GM12874 (cell line): ENCODE data around the gene NR2F1-AS1.

Experiments used
- TF ChIP-seq, protein P1 (sequence below): IDR thresholded peaks from 2 replicates; pipeline ENCODE4 v1.5.1; 2011; ENCODE audit warnings: low read depth, mild to moderate bottlenecking, control low read depth, low read length, moderate library complexity; ENCODE audit not compliant: insufficient read depth

Gene NR2F1-AS1

DNA sequence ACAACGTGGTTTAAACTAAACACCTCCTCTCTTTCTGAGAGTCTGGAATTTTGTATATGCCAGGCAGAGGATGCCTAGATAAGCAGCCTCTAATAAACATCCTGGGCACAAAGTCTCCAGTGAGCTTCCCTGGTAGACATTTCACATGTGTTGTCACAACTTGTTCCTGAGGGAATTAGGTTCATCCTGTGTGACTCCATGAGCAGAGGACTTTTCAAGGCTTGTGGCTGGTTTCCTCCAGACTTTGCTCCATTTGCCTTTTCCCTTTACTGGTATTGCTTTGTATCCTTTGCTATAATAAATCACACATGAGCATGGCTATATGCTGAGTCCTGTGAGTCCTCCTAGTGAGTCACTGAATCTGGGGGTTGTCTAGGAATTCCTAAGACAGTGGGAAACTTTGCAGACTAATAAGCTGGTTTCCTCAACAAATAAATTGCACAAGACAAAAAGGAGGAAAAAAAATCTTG, 77.4 kb downstream of the NR2F1-AS1 start:
- TF ChIP-seq, protein P1, sequence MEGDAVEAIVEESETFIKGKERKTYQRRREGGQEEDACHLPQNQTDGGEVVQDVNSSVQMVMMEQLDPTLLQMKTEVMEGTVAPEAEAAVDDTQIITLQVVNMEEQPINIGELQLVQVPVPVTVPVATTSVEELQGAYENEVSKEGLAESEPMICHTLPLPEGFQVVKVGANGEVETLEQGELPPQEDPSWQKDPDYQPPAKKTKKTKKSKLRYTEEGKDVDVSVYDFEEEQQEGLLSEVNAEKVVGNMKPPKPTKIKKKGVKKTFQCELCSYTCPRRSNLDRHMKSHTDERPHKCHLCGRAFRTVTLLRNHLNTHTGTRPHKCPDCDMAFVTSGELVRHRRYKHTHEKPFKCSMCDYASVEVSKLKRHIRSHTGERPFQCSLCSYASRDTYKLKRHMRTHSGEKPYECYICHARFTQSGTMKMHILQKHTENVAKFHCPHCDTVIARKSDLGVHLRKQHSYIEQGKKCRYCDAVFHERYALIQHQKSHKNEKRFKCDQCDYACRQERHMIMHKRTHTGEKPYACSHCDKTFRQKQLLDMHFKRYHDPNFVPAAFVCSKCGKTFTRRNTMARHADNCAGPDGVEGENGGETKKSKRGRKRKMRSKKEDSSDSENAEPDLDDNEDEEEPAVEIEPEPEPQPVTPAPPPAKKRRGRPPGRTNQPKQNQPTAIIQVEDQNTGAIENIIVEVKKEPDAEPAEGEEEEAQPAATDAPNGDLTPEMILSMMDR, result no peak

DNA sequence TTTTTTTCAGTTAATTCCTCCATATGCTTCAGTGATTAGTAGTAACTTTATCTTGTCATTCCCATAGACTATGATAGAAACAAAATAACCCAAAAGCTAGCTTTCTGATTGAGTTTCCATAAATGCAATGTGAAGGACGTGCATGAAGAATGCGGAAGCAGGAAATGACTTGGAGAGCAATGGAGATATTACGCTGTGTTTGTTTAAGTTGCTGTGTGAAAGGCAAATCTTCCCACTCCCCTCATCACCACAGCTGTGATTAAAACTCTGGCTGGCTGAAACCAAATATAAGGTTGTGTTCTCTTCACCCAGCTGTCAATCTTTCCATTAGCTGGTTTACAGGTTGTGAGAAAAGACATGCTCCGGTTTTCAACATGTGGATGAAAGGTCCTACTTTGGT, 83.9 kb downstream of the NR2F1-AS1 start:
- TF ChIP-seq, protein P1, result no peak

DNA sequence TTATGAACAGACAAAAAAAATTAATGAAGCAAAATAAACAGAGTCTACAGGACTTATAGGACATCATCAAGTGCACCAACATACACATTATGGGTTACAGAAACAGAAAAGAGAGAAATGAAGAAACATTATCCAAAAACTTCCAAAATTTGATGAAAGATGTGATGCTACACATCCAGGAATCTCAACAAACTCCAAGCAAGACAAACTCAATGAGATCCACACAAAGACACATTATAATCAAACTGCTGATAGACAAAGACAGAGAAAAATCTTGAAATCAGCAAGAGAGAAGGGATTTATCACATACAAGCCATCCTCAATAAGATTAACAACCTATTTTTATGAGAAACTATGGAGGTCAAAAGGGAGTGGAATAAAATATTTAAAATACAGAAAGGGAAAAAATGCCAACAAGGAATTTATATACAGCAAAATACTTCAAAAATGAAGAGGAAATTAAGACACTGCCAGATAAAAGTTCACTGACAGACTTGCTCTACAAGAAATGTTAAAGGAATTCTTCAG, 101.0 kb downstream of the NR2F1-AS1 start:
- TF ChIP-seq, protein P1, result no peak

DNA sequence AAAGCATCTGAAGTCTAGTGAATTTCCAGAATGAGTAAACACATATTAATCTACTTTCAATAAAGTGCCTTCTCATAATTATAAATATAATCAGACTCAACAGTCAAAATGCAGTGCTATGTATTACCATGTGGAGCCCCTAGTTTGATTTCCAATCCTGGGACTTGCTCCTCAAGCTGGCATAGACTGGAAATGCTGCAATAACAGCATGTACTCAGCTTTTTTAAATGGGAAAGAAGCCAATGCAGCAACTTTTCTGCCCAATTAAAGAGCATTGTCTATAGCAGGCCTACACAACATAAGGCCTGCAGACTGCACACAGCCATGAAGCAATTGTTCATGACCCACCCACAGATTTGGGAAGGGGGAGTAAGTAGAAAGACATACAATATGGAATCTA, 103.2 kb downstream of the NR2F1-AS1 start:
- TF ChIP-seq, protein P1, result no peak

DNA sequence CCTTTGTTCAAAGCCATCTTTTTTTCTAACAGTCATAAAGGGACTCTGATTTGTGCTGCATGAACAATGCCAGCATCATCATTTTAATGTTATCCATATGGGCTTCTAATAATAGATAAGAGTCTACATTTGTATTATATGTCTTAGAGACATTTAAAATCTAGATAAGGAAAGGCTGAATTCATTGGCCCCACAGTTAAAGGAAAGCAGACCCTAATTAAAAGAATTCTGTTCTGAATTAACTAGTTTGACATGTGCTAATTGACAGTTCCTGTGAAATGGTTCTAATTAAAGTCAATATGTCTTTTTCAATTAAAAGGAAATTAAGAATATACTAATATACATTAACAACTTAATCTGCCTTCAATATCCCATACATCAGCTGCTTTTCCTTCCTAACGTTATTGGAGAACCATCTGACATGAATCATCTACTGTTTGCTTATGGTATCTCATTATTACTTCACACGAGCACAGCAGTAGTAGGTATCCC, 104.7 kb downstream of the NR2F1-AS1 start:
- TF ChIP-seq, protein P1, result no peak

DNA sequence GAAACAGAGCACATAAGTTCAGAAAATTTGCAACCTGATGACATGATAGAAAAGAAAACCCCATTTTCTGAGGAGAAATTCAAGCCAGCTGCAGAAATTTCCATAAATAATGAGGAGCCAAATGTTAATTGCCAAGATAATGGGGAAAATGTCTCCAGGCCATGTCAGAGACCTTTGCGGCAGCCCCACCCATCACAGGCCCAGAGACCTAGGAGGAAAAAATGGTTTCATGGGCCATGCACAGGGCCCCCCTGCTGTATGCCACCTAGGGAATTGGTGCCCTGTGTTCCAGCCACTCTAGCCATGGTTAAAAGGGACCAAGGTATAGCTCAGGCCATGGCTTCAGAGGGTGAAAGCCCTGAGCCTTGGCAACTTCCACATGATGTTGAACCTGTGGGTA, 118.1 kb downstream of the NR2F1-AS1 start:
- TF ChIP-seq, protein P1, result no peak

DNA sequence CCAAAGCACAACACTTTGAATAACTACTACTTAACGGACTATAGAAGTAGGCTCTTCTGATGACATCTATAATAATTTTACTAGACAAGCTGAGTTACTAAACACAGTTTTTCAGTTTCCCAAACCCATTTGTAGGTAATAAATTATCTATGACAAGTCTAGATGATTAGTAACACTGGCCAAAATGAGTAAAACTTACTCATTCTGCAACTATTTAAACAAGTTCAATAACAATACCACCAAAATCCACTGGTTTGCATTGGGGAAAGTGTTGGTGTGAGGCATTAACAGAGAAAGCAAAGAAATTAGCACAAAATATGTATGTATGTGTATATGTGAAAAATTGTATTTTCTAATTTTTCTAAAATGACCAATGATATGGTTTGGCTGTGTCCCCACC, 119.3 kb downstream of the NR2F1-AS1 start:
- TF ChIP-seq, protein P1, result no peak

DNA sequence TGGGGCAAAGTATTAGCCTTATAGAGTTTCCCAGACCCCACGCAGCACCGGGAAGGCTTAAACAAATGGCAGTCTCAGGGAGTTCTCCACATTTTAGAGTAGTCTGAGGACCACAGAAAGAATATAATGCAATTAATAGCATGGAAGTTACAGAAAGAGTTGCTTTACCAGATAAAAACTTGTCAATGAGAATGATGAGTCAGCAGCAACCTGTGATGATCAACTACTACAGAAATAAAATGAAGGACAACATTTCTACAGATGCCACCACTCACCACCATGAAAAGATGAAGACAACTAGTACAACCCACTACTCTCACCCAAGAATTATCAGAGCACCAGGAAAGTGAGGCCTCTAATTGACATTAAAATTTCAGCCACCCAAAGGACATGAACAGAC, 120.7 kb downstream of the NR2F1-AS1 start:
- TF ChIP-seq, protein P1, result no peak
